Liver (tissue), 3 donors: ENCODE data around the gene NSG1.

ENCODE experiments used
- EGR1 ChIP-seq, 2 donors: IDR thresholded peaks; 2 replicates each; pipeline ENCODE4 v1.6.1; 2016 to 2018; ENCODE audit warnings: antibody characterized with exemption in 2 of 2, low read depth in 2 of 2
- FOXA1 ChIP-seq: IDR thresholded peaks from 2 replicates; pipeline ENCODE4 v1.6.1; 2016; ENCODE audit warnings: antibody characterized with exemption
- GABPA ChIP-seq, 2 donors: IDR thresholded peaks in 1 of 2; conservative IDR thresholded peaks in 1 of 2; 2 replicates each; pipeline ENCODE4 v1.6.1; 2016; ENCODE audit warnings: antibody characterized with exemption in 2 of 2, mild to moderate bottlenecking in 1 of 2, moderate library complexity in 1 of 2
- HNF4G ChIP-seq: IDR thresholded peaks from 2 replicates; pipeline ENCODE4 v1.6.1; 2016; ENCODE audit warnings: antibody characterized with exemption
- JUND ChIP-seq, 2 donors: IDR thresholded peaks; 2 replicates each; pipeline ENCODE4 v1.6.1; 2016; ENCODE audit warnings: antibody characterized with exemption in 2 of 2
- NR2F2 ChIP-seq: IDR thresholded peaks from 2 replicates; pipeline ENCODE4 v1.6.1; 2016; ENCODE audit warnings: antibody characterized with exemption
- RAD21 ChIP-seq, 2 donors: IDR thresholded peaks; 2 replicates each; pipeline ENCODE4 v1.6.1; 2016; ENCODE audit warnings: antibody characterized with exemption in 2 of 2, mild to moderate bottlenecking in 2 of 2
- RXRA ChIP-seq, 2 donors: IDR thresholded peaks; 2 replicates each; pipeline ENCODE4 v1.6.1; 2017 to 2018; ENCODE audit warnings: antibody characterized with exemption in 2 of 2, mild to moderate bottlenecking in 1 of 2
- SP1 ChIP-seq: IDR thresholded peaks from 2 replicates; pipeline ENCODE4 v1.6.1; 2018; ENCODE audit warnings: antibody characterized with exemption, mild to moderate bottlenecking
- TAF1 ChIP-seq: conservative IDR thresholded peaks from 2 replicates; pipeline ENCODE4 v1.6.1; 2016; ENCODE audit warnings: antibody characterized with exemption, mild to moderate bottlenecking
- YY1 ChIP-seq: IDR thresholded peaks from 2 replicates; pipeline ENCODE4 v1.6.1; 2016; ENCODE audit warnings: antibody characterized with exemption, mild to moderate bottlenecking
- TF ChIP-seq, protein P1 (sequence below): IDR thresholded peaks from 2 replicates; pipeline ENCODE4 v1.6.1; 2016; ENCODE audit warnings: antibody characterized with exemption, mild to moderate bottlenecking
- TF ChIP-seq, protein P2 (sequence below): fragments of 150-350 bp; IDR thresholded peaks from 2 replicates; pipeline ENCODE4 v1.5.1; 2017; ENCODE audit warnings: improper control_type of control experiment, low read depth, low read length; ENCODE audit not compliant: missing input control
- TF ChIP-seq, protein P3 (sequence below): IDR thresholded peaks from 2 replicates; pipeline ENCODE4 v1.6.1; 2016; ENCODE audit warnings: antibody characterized with exemption
- donor health status: healthy.
- donor health status: healthy.

DNA sequence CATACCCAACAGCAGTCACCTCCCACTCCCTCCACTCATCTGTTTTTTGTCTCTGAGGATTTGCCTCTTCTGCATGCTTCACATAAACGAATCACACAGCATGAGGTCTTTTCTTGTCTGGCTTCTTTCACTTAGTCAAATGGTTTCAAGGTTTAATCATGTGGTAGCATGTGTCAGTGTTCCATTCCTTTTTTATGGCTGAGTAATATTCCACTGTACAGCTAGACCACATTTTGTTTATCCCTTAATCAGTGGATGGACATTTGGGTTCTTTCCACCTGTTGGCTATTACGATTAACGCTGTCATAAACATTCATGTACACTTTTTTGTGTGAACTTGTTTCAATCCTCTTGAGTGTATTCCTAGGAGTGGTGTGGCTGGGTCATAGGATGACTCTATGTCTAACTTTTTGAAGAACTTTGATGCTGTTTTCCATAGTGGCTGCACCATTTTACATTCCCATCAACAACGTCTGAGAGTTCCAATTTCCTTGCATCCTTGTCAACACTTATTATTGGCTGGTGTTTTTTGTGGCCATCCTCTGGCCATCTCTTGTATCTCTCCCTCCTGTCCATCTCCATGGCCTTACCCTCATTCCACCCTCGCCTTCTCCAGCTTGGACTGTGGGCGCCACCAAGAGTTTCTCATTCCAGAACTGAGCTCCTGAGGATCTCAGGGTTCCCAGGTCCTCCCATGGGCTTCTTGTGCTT, 12.4 kb upstream of the NSG1 start:
- TF ChIP-seq, protein P1, sequence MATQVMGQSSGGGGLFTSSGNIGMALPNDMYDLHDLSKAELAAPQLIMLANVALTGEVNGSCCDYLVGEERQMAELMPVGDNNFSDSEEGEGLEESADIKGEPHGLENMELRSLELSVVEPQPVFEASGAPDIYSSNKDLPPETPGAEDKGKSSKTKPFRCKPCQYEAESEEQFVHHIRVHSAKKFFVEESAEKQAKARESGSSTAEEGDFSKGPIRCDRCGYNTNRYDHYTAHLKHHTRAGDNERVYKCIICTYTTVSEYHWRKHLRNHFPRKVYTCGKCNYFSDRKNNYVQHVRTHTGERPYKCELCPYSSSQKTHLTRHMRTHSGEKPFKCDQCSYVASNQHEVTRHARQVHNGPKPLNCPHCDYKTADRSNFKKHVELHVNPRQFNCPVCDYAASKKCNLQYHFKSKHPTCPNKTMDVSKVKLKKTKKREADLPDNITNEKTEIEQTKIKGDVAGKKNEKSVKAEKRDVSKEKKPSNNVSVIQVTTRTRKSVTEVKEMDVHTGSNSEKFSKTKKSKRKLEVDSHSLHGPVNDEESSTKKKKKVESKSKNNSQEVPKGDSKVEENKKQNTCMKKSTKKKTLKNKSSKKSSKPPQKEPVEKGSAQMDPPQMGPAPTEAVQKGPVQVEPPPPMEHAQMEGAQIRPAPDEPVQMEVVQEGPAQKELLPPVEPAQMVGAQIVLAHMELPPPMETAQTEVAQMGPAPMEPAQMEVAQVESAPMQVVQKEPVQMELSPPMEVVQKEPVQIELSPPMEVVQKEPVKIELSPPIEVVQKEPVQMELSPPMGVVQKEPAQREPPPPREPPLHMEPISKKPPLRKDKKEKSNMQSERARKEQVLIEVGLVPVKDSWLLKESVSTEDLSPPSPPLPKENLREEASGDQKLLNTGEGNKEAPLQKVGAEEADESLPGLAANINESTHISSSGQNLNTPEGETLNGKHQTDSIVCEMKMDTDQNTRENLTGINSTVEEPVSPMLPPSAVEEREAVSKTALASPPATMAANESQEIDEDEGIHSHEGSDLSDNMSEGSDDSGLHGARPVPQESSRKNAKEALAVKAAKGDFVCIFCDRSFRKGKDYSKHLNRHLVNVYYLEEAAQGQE: no peak
- TF ChIP-seq, protein P2, sequence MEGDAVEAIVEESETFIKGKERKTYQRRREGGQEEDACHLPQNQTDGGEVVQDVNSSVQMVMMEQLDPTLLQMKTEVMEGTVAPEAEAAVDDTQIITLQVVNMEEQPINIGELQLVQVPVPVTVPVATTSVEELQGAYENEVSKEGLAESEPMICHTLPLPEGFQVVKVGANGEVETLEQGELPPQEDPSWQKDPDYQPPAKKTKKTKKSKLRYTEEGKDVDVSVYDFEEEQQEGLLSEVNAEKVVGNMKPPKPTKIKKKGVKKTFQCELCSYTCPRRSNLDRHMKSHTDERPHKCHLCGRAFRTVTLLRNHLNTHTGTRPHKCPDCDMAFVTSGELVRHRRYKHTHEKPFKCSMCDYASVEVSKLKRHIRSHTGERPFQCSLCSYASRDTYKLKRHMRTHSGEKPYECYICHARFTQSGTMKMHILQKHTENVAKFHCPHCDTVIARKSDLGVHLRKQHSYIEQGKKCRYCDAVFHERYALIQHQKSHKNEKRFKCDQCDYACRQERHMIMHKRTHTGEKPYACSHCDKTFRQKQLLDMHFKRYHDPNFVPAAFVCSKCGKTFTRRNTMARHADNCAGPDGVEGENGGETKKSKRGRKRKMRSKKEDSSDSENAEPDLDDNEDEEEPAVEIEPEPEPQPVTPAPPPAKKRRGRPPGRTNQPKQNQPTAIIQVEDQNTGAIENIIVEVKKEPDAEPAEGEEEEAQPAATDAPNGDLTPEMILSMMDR: no peak
- TF ChIP-seq TAF1 (no peak), FOXA1 (no peak), YY1 (no peak), SP1 (no peak), NR2F2 (no peak), HNF4G (no peak), RAD21 (IDR thresholded peaks at IDR 0.05) (no peak), GABPA (IDR thresholded peaks at IDR 0.05 in 1 of 2, conservative IDR thresholded peaks at IDR 0.05 in 1 of 2) (no peak), JUND (IDR thresholded peaks at IDR 0.05) (no peak), EGR1 (IDR thresholded peaks at IDR 0.05; ENCODE audit: low read depth in 2 of 2) (no peak), RXRA (IDR thresholded peaks at IDR 0.05) (no peak)
- TF ChIP-seq, protein P3, sequence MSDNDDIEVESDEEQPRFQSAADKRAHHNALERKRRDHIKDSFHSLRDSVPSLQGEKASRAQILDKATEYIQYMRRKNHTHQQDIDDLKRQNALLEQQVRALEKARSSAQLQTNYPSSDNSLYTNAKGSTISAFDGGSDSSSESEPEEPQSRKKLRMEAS: no peak
